ENCODE results near the gene ASF1B.

Gene ASF1B

DNA sequence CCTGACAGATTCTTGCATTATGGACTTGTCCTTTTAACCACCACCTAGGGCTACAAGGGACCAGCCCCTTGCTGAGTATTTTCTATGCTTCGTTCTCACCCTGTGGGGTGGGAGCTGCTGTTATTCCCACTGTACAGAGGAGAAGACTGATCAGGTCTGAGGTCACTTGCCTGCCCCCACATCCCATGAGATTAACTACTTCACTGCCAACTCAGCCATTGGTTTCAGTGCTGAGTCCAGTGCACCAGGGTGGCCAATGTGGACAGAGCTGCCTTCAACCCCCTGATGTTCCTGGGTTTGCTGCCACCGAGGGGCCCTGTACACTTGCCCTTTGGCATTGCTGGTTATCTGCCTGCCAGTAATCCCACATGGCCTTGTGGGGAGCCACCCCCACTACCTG, 25.7 kb downstream of the ASF1B start:
- no peak for DNase-seq (ENCODE audit: low spot score)

DNA sequence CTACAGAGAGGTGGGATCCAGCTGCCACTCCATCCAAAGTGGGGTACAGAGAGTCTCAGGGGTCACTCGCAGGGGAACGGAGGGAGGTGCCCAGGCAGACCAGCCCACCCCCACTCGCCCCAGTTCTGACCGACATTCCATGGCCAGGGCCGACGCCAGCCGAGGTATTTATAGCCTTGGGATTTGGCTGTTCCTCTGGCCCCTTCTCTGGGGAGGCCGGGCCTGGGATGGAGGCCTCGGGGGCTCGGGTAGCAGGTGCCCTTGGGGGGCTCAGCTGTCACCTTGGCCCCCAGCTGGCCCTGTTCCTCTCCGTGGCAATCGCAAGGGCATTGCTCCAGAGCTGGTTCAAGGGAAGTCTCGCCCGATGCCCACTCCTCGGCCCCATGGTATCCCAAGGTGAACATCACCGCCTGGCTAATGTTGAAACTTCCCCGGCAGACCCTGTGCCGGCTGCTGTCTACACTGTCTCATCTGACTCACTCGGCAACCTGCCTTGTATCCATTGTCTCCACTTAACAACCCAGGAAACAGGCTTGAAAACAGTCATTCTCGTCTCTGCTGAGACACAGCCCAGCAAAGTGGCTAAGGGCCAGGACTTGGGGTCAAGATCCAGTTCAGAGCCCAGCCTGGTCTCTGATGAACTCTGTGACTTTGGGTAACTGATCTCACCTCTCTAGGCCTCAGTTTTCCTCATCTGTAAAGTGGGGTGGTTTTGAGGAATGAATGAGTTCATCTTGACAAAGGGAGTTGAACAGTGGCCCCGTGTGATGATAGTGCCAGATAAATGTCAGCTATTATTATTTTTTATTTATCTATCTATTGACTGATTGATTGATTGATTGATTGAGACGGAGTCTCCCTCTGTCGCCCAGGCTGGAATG, 28.6 kb downstream of the ASF1B start:
- no peak for DNase-seq (ENCODE audit: low spot score)

- no peak for DNase-seq (ENCODE audit: low spot score)
Observed at GRCh38 chr19:14106840-14107239, 29.5 kb downstream of the ASF1B start.

- DNase-seq (ENCODE audit: low spot score): no peak
Observed at GRCh38 chr19:14105680-14106079, 30.7 kb downstream of the ASF1B start.

DNA sequence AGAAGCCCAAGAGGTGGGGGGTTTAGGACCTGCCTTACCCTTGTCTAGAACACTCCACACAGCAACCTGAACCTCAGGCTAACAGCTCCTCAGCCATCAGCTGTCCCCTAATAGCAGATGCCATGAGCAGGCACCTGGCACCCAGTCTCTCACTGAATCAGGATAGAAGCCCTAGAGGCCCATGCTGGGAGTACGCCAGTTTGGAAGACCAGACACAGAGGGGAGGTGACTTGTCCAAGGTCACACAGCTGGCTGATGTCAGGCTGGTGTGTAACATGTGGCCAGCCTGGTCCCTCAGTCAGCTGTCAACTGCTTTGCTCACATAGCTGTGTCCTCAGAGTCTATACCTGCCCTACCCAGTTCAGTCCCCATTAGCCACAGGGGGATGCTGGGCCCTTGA, 33.1 kb downstream of the ASF1B start:
- no peak for DNase-seq (ENCODE audit: low spot score)

GRCh38 chr19:14102756-14103155, 33.6 kb downstream of the ASF1B start:
- DNase-seq (ENCODE audit: low spot score): no peak

DNA sequence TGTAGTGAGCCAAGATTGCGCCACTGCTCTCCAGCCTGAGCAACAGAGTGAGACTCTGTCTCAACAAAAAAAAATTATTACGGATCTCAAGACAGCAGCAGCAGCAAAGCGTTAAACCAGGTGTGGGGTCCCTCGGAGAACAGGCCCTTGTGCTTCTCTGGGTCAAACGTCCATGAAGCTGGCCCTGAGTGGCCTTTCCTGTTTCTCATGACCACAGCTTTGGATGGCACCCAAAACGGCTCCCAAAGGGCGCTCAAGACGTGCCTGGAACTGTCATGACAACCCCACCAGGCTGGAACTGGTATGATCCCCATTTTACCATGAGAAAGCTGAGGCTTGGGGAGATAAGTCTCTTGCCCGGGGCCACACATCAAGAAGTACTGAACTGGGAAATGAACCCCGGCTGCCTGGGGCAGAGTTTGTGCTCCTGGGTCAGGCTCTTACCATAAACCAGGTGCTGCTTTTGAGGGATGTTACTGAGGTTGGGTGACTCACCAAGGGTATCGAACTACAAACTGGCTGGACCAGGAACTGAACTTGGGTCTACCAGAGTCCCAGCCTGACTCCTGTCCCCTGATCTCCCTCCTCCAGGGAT, 34.2 kb downstream of the ASF1B start:
- no peak for DNase-seq (ENCODE audit: low spot score)

GRCh38 chr19:14101003-14101545, 35.3 kb downstream of the ASF1B start:
- no peak for DNase-seq (ENCODE audit: low spot score)

DNA sequence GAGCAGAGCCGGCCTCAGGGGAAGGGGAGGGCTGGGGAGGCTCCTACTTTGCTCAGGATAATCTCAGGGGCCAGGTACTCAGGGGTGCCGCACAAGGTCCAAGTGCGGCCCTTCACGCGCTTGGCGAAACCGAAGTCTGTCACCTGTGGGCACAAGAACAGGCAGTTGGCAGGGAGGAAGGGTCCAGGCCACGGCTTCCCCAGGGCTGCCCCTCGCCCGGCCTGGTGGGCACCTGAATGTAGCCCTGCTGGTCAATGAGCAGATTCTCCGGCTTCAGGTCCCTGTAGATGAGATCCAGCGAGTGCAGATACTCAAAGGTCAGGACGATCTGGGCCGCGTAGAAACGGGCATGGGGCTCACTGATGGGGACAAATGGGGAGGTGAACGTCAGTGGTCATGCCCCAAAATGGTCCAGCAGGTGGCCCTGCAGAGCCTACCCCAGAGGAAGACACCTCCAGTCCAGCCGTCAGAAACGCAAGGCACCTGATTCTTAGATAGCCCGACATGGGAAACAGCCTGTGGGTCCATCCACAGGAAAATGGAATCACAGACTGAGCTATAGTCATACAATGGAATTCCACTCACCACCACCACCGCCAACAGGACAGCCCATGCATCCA, 38.7 kb downstream of the ASF1B start:
- DNase-seq (ENCODE audit: low spot score): no peak

DNA sequence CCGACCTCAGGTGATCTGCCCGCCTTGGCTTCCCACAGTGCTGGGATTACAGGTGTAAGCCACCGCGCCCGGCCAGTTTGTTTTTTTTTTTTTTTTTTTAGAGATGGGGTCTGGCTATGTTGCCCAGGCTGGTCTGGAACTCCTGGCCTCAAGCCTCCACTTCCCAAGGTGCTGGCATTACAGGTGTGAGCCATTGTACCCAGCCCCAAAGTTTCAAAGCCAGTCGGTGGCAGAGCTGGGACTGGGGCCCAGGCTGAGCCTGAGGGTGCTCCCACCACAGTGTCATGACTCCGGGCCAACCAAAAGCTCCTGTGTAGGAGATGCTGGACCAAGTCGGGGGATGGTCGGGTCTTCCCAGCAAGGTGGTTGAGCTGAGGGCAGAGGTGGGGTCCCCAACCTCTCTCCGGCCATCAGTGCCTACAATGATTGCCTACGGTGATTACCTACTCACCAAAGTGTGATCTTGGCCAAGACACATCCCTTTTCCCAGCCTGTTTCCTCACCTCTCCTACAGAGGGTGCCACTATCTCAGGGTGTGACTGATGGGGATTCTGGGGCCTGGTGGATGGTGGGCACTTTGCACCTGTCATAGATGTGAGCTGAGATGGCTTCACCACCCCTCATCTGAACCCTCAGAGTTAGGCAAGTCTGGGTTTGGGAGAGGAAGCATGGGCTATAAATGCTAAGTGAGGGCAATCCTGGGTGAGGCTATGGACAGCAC, 40.0 kb downstream of the ASF1B start:
- DNase-seq (ENCODE audit: low spot score): no peak

DNA sequence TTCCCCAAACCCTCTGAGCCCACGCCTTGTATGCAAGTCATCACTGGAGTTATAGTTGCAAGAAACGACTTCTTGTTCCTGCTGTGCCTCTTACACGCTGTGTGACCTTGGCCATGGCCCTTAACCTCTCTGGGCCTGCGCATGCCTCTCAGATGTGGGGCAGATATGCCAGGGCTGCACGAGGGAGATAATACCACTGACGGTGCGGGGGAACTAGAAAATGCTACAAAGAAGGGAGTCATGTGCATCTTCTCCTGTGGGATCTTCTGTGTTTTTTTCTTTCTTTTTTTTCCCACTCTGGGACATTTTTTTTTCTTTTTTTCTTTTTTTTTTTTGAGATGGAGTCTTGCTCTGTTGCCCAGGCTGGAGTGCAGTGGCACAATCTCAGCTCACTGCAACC, 41.5 kb downstream of the ASF1B start:
- no peak for DNase-seq (ENCODE audit: low spot score)

- no peak for DNase-seq (ENCODE audit: low spot score)
Observed at GRCh38 chr19:14093117-14093823, 43.1 kb downstream of the ASF1B start.

- DNase-seq (ENCODE audit: low spot score): no peak
Observed at GRCh38 chr19:14091813-14092462, 44.5 kb downstream of the ASF1B start.

- no peak for DNase-seq (ENCODE audit: low spot score)
Observed at GRCh38 chr19:14091081-14091812, 45.1 kb downstream of the ASF1B start.

GRCh38 chr19:14090509-14091080, 45.8 kb downstream of the ASF1B start, which contains the start of gene SAMD1:
TSS of gene SAMD1 (minus strand) at chr19:14090751.
- peak; percentile 66 for DNase-seq (ENCODE audit: low spot score)

GRCh38 chr19:14089662-14090508, 46.5 kb downstream of the ASF1B start:
- DNase-seq (ENCODE audit: low spot score): no peak

GRCh38 chr19:14089412-14089661, 47.1 kb downstream of the ASF1B start:
- DNase-seq (ENCODE audit: low spot score): no peak

GRCh38 chr19:14088634-14089411, 47.6 kb downstream of the ASF1B start:
- DNase-seq (ENCODE audit: low spot score): no peak

DNA sequence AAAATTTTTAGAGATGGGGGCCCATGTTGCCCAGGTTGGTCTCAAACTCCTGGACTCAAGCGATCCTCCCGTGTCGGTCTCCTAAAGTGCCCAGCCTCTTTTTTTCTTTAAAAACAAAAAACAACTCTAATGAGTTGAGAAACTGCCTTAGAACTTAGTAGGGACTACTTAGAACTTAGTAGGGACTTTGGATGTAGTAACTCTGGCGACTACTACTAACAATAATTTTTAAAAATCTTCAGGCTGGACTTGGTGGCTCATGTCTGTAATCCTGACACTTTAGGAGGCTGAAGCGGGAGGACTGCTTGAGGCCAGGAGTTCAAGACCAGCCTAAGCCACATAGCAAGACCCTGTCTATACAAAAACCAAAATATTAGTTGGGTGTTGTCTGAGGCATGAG, 50.3 kb downstream of the ASF1B start:
- no peak for DNase-seq (ENCODE audit: low spot score)
